Lung (tissue), 12 donors: ENCODE measurements around the gene PCDH9. TPM values are rescaled to one million over a fixed set of nuclear protein-coding genes. Genes with fewer than 3 reads are reported as not detected.

Experiments used
- ATAC-seq: fragments of 200-7000 bp; cut with Tn5 transposase; one replicate; pipeline ENCODE4 v1.9.1; 2020; ENCODE audit warnings: moderate number of reproducible peaks; ENCODE audit not compliant: insufficient read depth, low FRiP score
- DNase-seq, 3 donors: peaks; one replicate each; pipeline ENCODE4 v3.0.0-alpha.2; 2013 to 2017
- H3K27ac ChIP-seq, 2 donors: one replicate each; pipeline ENCODE4 v1.5.1; 2013; ENCODE audit warnings: mild to moderate bottlenecking in 2 of 2, moderate library complexity in 2 of 2, control low read depth in 1 of 2, inconsistent platforms in 1 of 2, low read depth in 1 of 2, low read length in 1 of 2
- H3K27me3 ChIP-seq, 3 donors: one replicate each; pipeline ENCODE4 v1.5.1; 2013; ENCODE audit warnings: low read length in 2 of 3; ENCODE audit not compliant: control insufficient read depth in 3 of 3, insufficient read depth in 3 of 3
- H3K36me3 ChIP-seq, 4 donors: one replicate each; pipeline ENCODE4 v1.5.1; 2013; ENCODE audit warnings: low read length in 4 of 4, mild to moderate bottlenecking in 1 of 4, moderate library complexity in 1 of 4; ENCODE audit not compliant: control insufficient read depth in 4 of 4, insufficient read depth in 4 of 4
- H3K4me1 ChIP-seq, 5 donors: one replicate each; pipeline ENCODE4 v1.5.1; 2013; ENCODE audit warnings: low read length in 5 of 5, mild to moderate bottlenecking in 2 of 5, moderate library complexity in 1 of 5; ENCODE audit not compliant: control insufficient read depth in 5 of 5, insufficient read depth in 5 of 5
- H3K4me3 ChIP-seq: one replicate; pipeline ENCODE4 v1.5.1; 2013; ENCODE audit warnings: mild to moderate bottlenecking, control low read depth, moderate library complexity
- H3K9ac ChIP-seq, 2 donors: one replicate each; pipeline ENCODE4 v1.5.1; 2013; ENCODE audit warnings: low read length in 2 of 2, control low read depth in 1 of 2; ENCODE audit not compliant: insufficient read depth in 1 of 2
- H3K9me3 ChIP-seq, 4 donors: one replicate each; pipeline ENCODE4 v1.5.1; 2013; ENCODE audit warnings: low read length in 3 of 4, mild to moderate bottlenecking in 1 of 4, moderate library complexity in 1 of 4; ENCODE audit not compliant: control insufficient read depth in 4 of 4, insufficient read depth in 3 of 4
- WGBS, 2 donors: extraction: QIAGEN DNeasy Blood & Tissue Kit; methylation state at CpG; one replicate each; pipeline ENCODE4 v1.1.7; 2013; 5-methylcytosine and 5-hydroxymethylcytosine counted together
- polyA plus RNA-seq, 2 donors: library from polyadenylated mRNA; stranded (reverse); fragments of 200-250 nt; gene quantifications; one replicate each; pipeline ENCODE4 v1.2.1, GENCODE V29; 2013
- total RNA-seq, 2 donors: library from RNA; depleted of rRNA in 1 of 2; stranded (reverse); fragments of >200 nt in 1 of 2; gene quantifications; one replicate each; pipeline ENCODE4 v1.2.1, GENCODE V29; 2014 to 2021
- TF ChIP-seq, protein P1 (sequence below): IDR thresholded peaks from 2 replicates; pipeline ENCODE4 v1.5.1; 2012; ENCODE audit warnings: mild to moderate bottlenecking; ENCODE audit errors: control extremely low read depth, extremely low read depth
- donor health status: control.
- donor health status: control.
- donor health status: Bipolar disorder and iron deficiency.
- donor health status: healthy.
- donor health status: DM: yes; HTN: yes; CAD: no.

Gene PCDH9
- total and polyA plus RNA-seq, 4 donors = 0.68 to 22.2 (median 4.1) TPM

- 69 to 82% methylated on average over 6 of the region's 6 CpGs for WGBS, 2 donors
- TF ChIP-seq, protein P1, sequence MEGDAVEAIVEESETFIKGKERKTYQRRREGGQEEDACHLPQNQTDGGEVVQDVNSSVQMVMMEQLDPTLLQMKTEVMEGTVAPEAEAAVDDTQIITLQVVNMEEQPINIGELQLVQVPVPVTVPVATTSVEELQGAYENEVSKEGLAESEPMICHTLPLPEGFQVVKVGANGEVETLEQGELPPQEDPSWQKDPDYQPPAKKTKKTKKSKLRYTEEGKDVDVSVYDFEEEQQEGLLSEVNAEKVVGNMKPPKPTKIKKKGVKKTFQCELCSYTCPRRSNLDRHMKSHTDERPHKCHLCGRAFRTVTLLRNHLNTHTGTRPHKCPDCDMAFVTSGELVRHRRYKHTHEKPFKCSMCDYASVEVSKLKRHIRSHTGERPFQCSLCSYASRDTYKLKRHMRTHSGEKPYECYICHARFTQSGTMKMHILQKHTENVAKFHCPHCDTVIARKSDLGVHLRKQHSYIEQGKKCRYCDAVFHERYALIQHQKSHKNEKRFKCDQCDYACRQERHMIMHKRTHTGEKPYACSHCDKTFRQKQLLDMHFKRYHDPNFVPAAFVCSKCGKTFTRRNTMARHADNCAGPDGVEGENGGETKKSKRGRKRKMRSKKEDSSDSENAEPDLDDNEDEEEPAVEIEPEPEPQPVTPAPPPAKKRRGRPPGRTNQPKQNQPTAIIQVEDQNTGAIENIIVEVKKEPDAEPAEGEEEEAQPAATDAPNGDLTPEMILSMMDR = no peak
- ATAC-seq (no peak), DNase-seq (peak in 1 of 3 donors; percentile 16)
- H3K36me3 ChIP-seq = no peaks in the 10 kb centered on the region
- no peak overlapping the region for H3K9ac ChIP-seq
- peaks cover 0 to 24% (median 1%) of the 10 kb centered on the region in 5 donors for H3K4me1 ChIP-seq
- no peak overlapping the region for H3K27ac ChIP-seq
- H3K27me3 ChIP-seq = no peaks in the 10 kb centered on the region
- no peaks in the 10 kb centered on the region for H3K9me3 ChIP-seq
- H3K4me3 ChIP-seq = no peak overlapping the region
Observed at GRCh38 chr13:66341635-66342377, 888.3 kb downstream of the PCDH9 start.

- H3K9ac ChIP-seq = no peak overlapping the region
- no peak for DNase-seq
- TF ChIP-seq, protein P1 = no peak
Observed at GRCh38 chr13:66339214-66339613, 890.9 kb downstream of the PCDH9 start.

GRCh38 chr13:66338542-66338941, 891.6 kb downstream of the PCDH9 start:
- Histone ChIP-seq H3K27me3 (no peaks in the 10 kb centered on the region), H3K4me3 (no peak overlapping the region), H3K9me3 (no peaks in the 10 kb centered on the region), H3K9ac (no peak overlapping the region), H3K27ac (no peak overlapping the region), H3K36me3 (no peaks in the 10 kb centered on the region), H3K4me1 (peaks cover 0 to 4% (median 0%) of the 10 kb centered on the region in 5 donors)
- DNase-seq (no peak), ATAC-seq (no peak)
- TF ChIP-seq, protein P1 = no peak
- 48 to 62% methylated on average over 1 of the region's 1 CpG for WGBS, 2 donors

More at GRCh38 chr13:66339214-66339613, 890.9 kb downstream of the PCDH9 start:
- H3K9me3 ChIP-seq = no peaks in the 10 kb centered on the region
- peaks cover 0 to 4% (median under 1%) of the 10 kb centered on the region in 5 donors for H3K4me1 ChIP-seq
- no peaks in the 10 kb centered on the region for H3K36me3 ChIP-seq
- no peak for ATAC-seq
- no peaks in the 10 kb centered on the region for H3K27me3 ChIP-seq
- no peak overlapping the region for H3K27ac ChIP-seq
- no peak overlapping the region for H3K4me3 ChIP-seq

GRCh38 chr13:66335626-66336025, 894.5 kb downstream of the PCDH9 start:
- Histone ChIP-seq H3K9ac (no peak overlapping the region), H3K4me1 (no peaks in the 10 kb centered on the region), H3K36me3 (no peaks in the 10 kb centered on the region), H3K4me3 (no peak overlapping the region), H3K27ac (no peak overlapping the region), H3K27me3 (no peaks in the 10 kb centered on the region), H3K9me3 (no peaks in the 10 kb centered on the region)
- TF ChIP-seq, protein P1 = no peak
- 72 to 82% methylated on average over 4 of the region's 4 CpGs for WGBS, 2 donors
- DNase-seq (no peak), ATAC-seq (no peak)
